Measurements from ENCODE around the gene PCNX1. TPM values are rescaled to one million over a fixed set of nuclear protein-coding genes. Genes with fewer than 3 reads are reported as not detected.

Gene PCNX1
- polyA plus RNA-seq, 1 donor = 43.9 TPM

DNA sequence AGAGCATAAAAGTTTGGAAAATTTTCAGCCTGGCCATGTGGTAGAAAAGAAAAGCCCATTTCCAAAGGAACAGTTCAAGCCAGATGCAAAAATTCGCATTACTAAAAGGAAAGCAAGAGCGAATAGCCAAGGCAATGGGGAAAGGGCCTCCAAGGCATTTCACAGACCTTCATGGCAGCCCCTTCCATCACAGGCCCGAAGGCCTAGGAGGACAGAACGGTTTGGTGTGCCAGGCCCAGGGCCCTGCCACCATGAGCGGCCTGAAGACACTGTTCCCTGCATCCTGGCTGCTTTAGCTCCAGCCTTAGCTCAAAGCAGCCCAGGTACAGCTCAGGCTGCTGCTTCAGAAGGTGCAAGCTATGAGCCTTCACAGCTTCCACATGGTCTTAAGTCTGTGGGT, 243.5 kb downstream of the PCNX1 start:
- no peaks in the 10 kb centered on the region for H3K36me3 ChIP-seq (ENCODE audit: control insufficient read depth, insufficient read depth, low read length)
- DNase-seq = no peak
- no CpG with 5 or more reads among the region's 5 CpGs for WGBS (ENCODE audit: insufficient coverage, low lambda C conversion rate)

DNA sequence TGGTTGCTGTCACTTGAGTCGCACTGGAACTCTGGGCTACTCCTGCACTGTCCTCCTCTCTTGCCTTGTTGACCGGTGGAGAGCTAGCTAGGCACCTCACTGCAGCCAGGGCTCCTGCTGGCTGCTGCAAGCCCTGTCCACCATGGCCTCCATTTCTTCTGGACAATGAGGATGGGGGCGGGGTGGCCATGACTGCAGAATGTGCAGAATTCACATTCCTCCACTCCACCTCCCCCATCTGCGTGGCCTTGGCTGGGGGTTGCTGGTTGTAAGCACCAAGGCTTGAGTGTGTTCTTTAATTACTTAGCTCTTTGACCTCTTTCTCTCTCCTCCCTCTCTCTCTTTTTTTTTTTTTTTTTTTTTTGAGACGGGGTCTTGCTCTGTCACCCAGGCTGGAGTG, 248.5 kb downstream of the PCNX1 start:
- H3K4me1 ChIP-seq (ENCODE audit: control insufficient read depth, insufficient read depth, low read length) = no peaks in the 10 kb centered on the region
- no CpG with 5 or more reads among the region's 5 CpGs for WGBS (ENCODE audit: insufficient coverage, low lambda C conversion rate)
- no peak for DNase-seq
- peaks cover 2% of the 10 kb centered on the region for H3K9me3 ChIP-seq (ENCODE audit: control insufficient read depth, low read depth, low read length)
- H3K4me3 ChIP-seq (ENCODE audit: low read length) = no peak overlapping the region
- H3K27ac ChIP-seq (ENCODE audit: low read length) = no peak overlapping the region
- no peaks in the 10 kb centered on the region for H3K27me3 ChIP-seq (ENCODE audit: control insufficient read depth, insufficient read depth, low read length)
- no peaks in the 10 kb centered on the region for H3K36me3 ChIP-seq (ENCODE audit: control insufficient read depth, insufficient read depth, low read length)

More for the DNA sequence above, 243.5 kb downstream of the PCNX1 start:
- Histone ChIP-seq H3K4me1 (ENCODE audit: control insufficient read depth, insufficient read depth, low read length) (no peaks in the 10 kb centered on the region), H3K27me3 (ENCODE audit: control insufficient read depth, insufficient read depth, low read length) (no peaks in the 10 kb centered on the region), H3K27ac (ENCODE audit: low read length) (no peak overlapping the region), H3K4me3 (ENCODE audit: low read length) (no peak overlapping the region), H3K9me3 (ENCODE audit: control insufficient read depth, low read depth, low read length) (peaks cover 6% of the 10 kb centered on the region)

DNA sequence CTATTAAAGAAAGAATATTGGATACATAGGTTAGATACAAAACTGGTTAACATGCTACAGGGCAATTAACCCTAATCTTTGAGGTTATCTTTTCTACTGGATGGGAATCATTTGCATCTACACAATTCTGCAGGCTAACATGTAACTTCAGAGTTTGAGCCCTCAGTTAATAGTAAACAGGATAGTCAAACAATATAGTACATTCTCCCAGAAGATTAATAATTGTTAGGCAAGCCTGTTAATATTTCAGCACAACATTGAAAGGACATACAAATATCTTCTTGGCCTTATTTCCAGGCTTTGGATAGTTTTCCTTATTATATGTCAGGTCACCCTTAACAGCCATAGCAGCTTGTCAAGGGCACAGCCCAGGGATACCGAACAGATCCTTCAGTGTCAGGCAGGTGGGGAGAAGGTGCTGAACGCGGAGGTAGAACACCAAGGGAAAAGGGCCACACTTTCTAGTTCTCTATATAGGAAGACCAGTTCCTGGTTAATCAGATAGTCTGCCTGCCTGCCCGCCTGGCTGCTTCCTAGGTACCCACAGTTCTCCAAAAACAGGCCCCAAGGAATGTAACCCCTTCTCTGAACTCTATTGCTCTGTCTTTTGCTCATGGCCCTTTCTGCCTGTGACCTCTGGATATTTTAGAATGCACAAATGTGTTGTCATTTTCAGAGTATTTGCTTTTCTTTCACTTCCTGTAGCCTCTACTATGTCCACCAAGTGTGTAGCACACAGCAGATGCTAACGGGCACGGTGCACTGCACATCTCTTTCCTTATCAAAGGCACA, 256.0 kb downstream of the PCNX1 start:
- peaks cover 35% of the 10 kb centered on the region for H3K4me1 ChIP-seq (ENCODE audit: control insufficient read depth, insufficient read depth, low read length)
- H3K27ac ChIP-seq (ENCODE audit: low read length) = no peak overlapping the region
- DNase-seq = peak in 1 of 2 donors; percentile 17
- H3K9me3 ChIP-seq (ENCODE audit: control insufficient read depth, low read depth, low read length) = no peaks in the 10 kb centered on the region
- H3K36me3 ChIP-seq (ENCODE audit: control insufficient read depth, insufficient read depth, low read length) = no peaks in the 10 kb centered on the region
- no peak overlapping the region for H3K4me3 ChIP-seq (ENCODE audit: low read length)
- 92% methylated on average over 2 of the region's 6 CpGs for WGBS (ENCODE audit: insufficient coverage, low lambda C conversion rate)
- no peaks in the 10 kb centered on the region for H3K27me3 ChIP-seq (ENCODE audit: control insufficient read depth, insufficient read depth, low read length)

DNA sequence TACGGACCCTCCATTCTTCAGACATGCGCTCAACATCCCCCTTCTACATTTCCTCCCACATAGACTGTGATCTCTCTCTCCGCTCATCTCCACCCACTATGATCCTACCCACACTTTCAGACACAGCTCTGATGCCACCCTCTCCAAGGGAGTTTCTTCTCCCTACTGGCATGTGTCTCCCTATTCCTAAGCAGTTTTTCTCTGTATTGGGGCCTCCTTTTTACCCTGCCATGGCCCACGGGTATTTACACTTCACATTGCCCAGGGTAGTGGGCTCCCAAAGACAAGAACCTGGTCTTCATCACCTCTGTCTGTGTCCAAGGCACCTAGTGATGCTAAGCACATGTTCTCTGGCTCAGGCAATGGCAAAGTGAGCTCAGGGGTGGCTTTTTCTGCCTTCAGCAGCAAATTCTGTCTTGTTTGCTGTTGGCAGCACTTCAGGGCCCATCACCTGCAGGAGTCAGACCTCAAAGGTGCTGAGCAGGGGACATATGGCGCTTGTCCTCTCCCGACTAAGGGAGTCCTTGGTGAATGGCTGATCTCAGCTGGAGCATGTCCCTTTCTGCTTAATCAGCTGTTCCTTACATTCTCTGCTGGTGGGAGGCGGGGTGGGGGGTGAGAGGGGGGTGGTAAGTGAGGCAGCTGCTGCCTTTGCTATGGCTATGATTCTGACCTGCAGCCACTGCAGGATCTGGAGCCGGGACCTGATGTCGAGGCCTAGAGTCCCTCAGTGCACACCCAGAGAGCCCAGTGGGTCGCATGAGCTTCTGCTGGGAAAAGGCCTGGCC, 256.8 kb downstream of the PCNX1 start:
- DNase-seq = no peak
- H3K36me3 ChIP-seq (ENCODE audit: control insufficient read depth, insufficient read depth, low read length) = no peaks in the 10 kb centered on the region
- no peak overlapping the region for H3K27ac ChIP-seq (ENCODE audit: low read length)
- H3K9me3 ChIP-seq (ENCODE audit: control insufficient read depth, low read depth, low read length) = no peaks in the 10 kb centered on the region
- H3K27me3 ChIP-seq (ENCODE audit: control insufficient read depth, insufficient read depth, low read length) = peaks cover 3% of the 10 kb centered on the region
- H3K4me3 ChIP-seq (ENCODE audit: low read length) = no peak overlapping the region
- H3K4me1 ChIP-seq (ENCODE audit: control insufficient read depth, insufficient read depth, low read length) = peaks cover 35% of the 10 kb centered on the region
- WGBS (ENCODE audit: insufficient coverage, low lambda C conversion rate) = 96% methylated on average over 3 of the region's 10 CpGs

Other genes with a start within 250 kb of the PCNX1 start
- 3.7 TPM for gene MAP3K9, start 97.9 kb upstream of the PCNX1 start, polyA plus RNA-seq

Measured in large intestine (tissue), 3 donors.